Ovary (tissue), 9 donors: ENCODE data around the gene PTPRK. TPM values are rescaled to one million over a fixed set of nuclear protein-coding genes. Genes with fewer than 3 reads are reported as not detected.
"Not testable (repeated sequence)": the region's sequence is repeated elsewhere in the genome, so short reads cannot be mapped to it uniquely, and the experiment has no call there.

Experiments
- DNase-seq, 5 donors: peaks; one replicate each; pipeline ENCODE4 v3.0.0-alpha.2; 2019 to 2020
- H3K27ac ChIP-seq, 2 donors: fragments of 200-600 bp; one replicate each; pipeline versions ENCODE4 v1.5.1 to v1.8.0; 2019 to 2022
- H3K27me3 ChIP-seq: fragments of 200-600 bp; one replicate; pipeline ENCODE4 v1.8.0; 2022
- H3K36me3 ChIP-seq: fragments of 200-600 bp; sonication (generic); one replicate; pipeline ENCODE4 v1.5.1; 2019
- H3K4me1 ChIP-seq: one replicate; pipeline ENCODE4 v1.8.1; 2013; ENCODE audit warnings: mild to moderate bottlenecking, moderate library complexity; ENCODE audit not compliant: insufficient read depth
- H3K4me3 ChIP-seq: fragments of 200-600 bp; sonication (generic); one replicate; pipeline ENCODE4 v1.5.1; 2017
- H3K9me3 ChIP-seq, 2 donors: fragments of 200-600 bp in 1 of 2; sonication (generic) in 1 of 2; one replicate each; pipeline versions ENCODE4 v1.5.1 to v1.8.1; 2013 to 2019; ENCODE audit warnings: mild to moderate bottlenecking in 1 of 2, moderate library complexity in 1 of 2
- CTCF ChIP-seq, 3 donors: fragments of 450-650 bp in 2 of 3; fragments of 200-600 bp in 1 of 3; IDR thresholded peaks; one replicate each; pipeline versions ENCODE4 v1.5.1 to v1.8.0; 2016 to 2022; ENCODE audit warnings: antibody characterized with exemption in 3 of 3, mild to moderate bottlenecking in 1 of 3
- EP300 ChIP-seq: sonication (generic); formaldehyde crosslinking; IDR thresholded peaks from one replicate; pipeline ENCODE4 v1.6.1; 2017; ENCODE audit warnings: antibody characterized with exemption
- POLR2A ChIP-seq: fragments of 450-650 bp; IDR thresholded peaks from one replicate; pipeline ENCODE4 v1.6.1; 2017; ENCODE audit warnings: antibody characterized with exemption, mild to moderate bottlenecking, moderate library complexity
- WGBS, 3 donors: extraction: QIAGEN DNeasy Blood & Tissue Kit in 1 of 3; methylation state at CpG; one replicate each; pipeline versions ENCODE4 v1.1.5 to v1.1.7; 2013 to 2017; 5-methylcytosine and 5-hydroxymethylcytosine counted together
- intact Hi-C, 4 donors: fragments of 100-400 bp; cut with DNase I; formaldehyde crosslinking; loops; one replicate each; pipeline versions ENCODE4 v1.11.0 to v1.15.1; 2022 to 2023
- polyA plus RNA-seq, 2 donors: library from polyadenylated mRNA; stranded (reverse); fragments of 200-250 nt in 1 of 2; fragments of 350-450 nt in 1 of 2; fragmentation: Illumina TruSeq in 1 of 2; extraction: RNeasy Lipid Tissue Mini Kit (QIAGEN cat#74804) in 1 of 2; gene quantifications; one replicate each; pipeline ENCODE4 v1.2.3, GENCODE V29; 2013 to 2014
- total RNA-seq, 7 donors: library from RNA; depleted of rRNA in 2 of 7; stranded (reverse); fragments of >200 nt in 2 of 7; fragmentation: NEBNext Ultra II Directional in 3 of 7; extraction: Animal tissue kit (Norgen Biotek cat#: 25700) in 3 of 7; gene quantifications; one replicate each; pipeline versions ENCODE4 v1.1.0 to v1.2.4, GENCODE V29; 2016 to 2023
- donor health status: DM: no; HTN: no; CAD: no; lungs with moderate emphysema.
- donor health status: DM: no; HTN: no; CAD: no.
- donor health status: Bipolar disorder and iron deficiency.
- donor health status: DM: yes; HTN: yes; CAD: no.
- donor health status: DM: no; HTN: no; CAD: no.
- donor health status: DM: yes; HTN: yes; CAD: no.

Gene PTPRK
- total and polyA plus RNA-seq, 9 donors, result 24.0 to 50.7 (median 44.1) TPM

- no peak for DNase-seq
- intact Hi-C loops, result no loop called here
- Histone ChIP-seq H3K9me3 (no peaks in the 10 kb centered on the region), H3K4me3 (no peak overlapping the region), H3K27me3 (no peaks in the 10 kb centered on the region), H3K27ac (no peak overlapping the region), H3K36me3 (no peaks in the 10 kb centered on the region), H3K4me1 (no peaks in the 10 kb centered on the region)
- TF ChIP-seq POLR2A, result no peak
- no peak for TF ChIP-seq CTCF (IDR thresholded peaks at IDR 0.05)
- no peak for TF ChIP-seq EP300
- WGBS, 3 donors, result 73 to 80% (median 76%) methylated on average over 3 of the region's 3 CpGs
Observed at GRCh38 chr6:127996925-127997324, 523.5 kb downstream of the PTPRK start.

- Histone ChIP-seq H3K9me3 (no peaks in the 10 kb centered on the region), H3K27ac (no peak overlapping the region), H3K36me3 (no peaks in the 10 kb centered on the region), H3K4me1 (no peaks in the 10 kb centered on the region), H3K27me3 (no peaks in the 10 kb centered on the region), H3K4me3 (no peak overlapping the region)
- no peak for TF ChIP-seq CTCF (IDR thresholded peaks at IDR 0.05)
- TF ChIP-seq EP300, result no peak
- TF ChIP-seq POLR2A, result no peak
- 29 to 65% (median 33%) methylated on average over 1 of the region's 1 CpG for WGBS, 3 donors
- intact Hi-C loops, result no loop called here
- no peak for DNase-seq
Observed at GRCh38 chr6:127992144-127992543, 528.3 kb downstream of the PTPRK start.

- TF ChIP-seq EP300, result no peak
- no peak overlapping the region for H3K27ac ChIP-seq
- intact Hi-C loops, result no loop called here
- no peak for DNase-seq
- H3K4me1 ChIP-seq, result no peaks in the 10 kb centered on the region
- H3K4me3 ChIP-seq, result no peak overlapping the region
- H3K36me3 ChIP-seq, result no peaks in the 10 kb centered on the region
- 94 to 100% (median 95%) methylated on average over 1 of the region's 1 CpG for WGBS, 3 donors
- no peaks in the 10 kb centered on the region for H3K27me3 ChIP-seq
- no peaks in the 10 kb centered on the region for H3K9me3 ChIP-seq
Observed at GRCh38 chr6:127990074-127990473, 530.3 kb downstream of the PTPRK start.

- Histone ChIP-seq H3K9me3 (no peaks in the 10 kb centered on the region), H3K4me3 (no peak overlapping the region), H3K27ac (no peak overlapping the region), H3K36me3 (peaks cover 4% of the 10 kb centered on the region), H3K4me1 (no peaks in the 10 kb centered on the region), H3K27me3 (no peaks in the 10 kb centered on the region)
- no peak for DNase-seq
- no peak for TF ChIP-seq POLR2A
- no peak for TF ChIP-seq CTCF (IDR thresholded peaks at IDR 0.05)
- no peak for TF ChIP-seq EP300
- intact Hi-C loops, result no loop called here
- WGBS, 3 donors, result 93 to 95% (median 94%) methylated on average over 5 of the region's 5 CpGs
Observed at GRCh38 chr6:127980996-127981395, 539.4 kb downstream of the PTPRK start.

- WGBS, 3 donors, result 87 to 97% (median 93%) methylated on average over 2 of the region's 2 CpGs
- H3K27me3 ChIP-seq, H3K36me3 ChIP-seq, DNase-seq, H3K27ac ChIP-seq, intact Hi-C loops, H3K4me1 ChIP-seq, H3K4me3 ChIP-seq, H3K9me3 ChIP-seq: not testable (repeated sequence)
Observed at GRCh38 chr6:127978185-127978584, 542.2 kb downstream of the PTPRK start.

GRCh38 chr6:127976796-127977195 lies 543.6 kb downstream of the PTPRK start:
- H3K4me1 ChIP-seq, result no peaks in the 10 kb centered on the region
- intact Hi-C loops, result no loop called here
- TF ChIP-seq EP300 (no peak), POLR2A (no peak), CTCF (IDR thresholded peaks at IDR 0.05) (no peak)
- no peak overlapping the region for H3K4me3 ChIP-seq
- no peaks in the 10 kb centered on the region for H3K27me3 ChIP-seq
- H3K9me3 ChIP-seq, result no peaks in the 10 kb centered on the region
- no peak for DNase-seq
- H3K27ac ChIP-seq, result no peak overlapping the region
- peaks cover 4% of the 10 kb centered on the region for H3K36me3 ChIP-seq
- 97 to 98% (median 98%) methylated on average over 4 of the region's 4 CpGs for WGBS, 3 donors
